Measurements from ENCODE around the gene KPNA4. TPM values are rescaled to one million over a fixed set of nuclear protein-coding genes. Genes with fewer than 3 reads are reported as not detected.

KPNA4 gene
- total RNA-seq, 4 donors from 2014 or later = 19.9 to 34.7 (median 23.4) TPM

DNA sequence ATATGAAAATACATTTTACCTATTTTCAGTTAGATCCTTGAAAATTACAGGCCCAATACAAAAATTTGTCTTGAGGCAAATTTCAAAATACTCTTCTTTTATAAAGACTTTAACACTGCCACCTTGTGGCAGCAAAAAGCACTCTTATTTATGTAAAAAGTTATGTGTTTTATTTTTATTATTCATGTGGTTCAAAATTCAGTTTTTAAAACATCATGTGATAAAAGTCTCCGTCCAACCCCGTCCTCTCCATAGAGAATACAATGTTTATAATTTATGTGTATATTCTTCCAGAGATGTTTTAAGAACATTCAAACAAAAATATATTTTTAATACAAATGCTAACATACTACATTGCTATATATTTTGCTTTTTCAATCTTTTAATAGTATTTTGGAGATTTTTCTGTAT is 78.9 kb downstream of the KPNA4 start:
- 0 to 3% methylated on average over 2 of the region's 2 CpGs for WGBS, 2 donors
- Histone ChIP-seq H3K9me3 (no peaks in the 10 kb centered on the region), H3K27ac (no peak overlapping the region), H3K4me1 (peaks cover 0 to 12% (median 0%) of the 10 kb centered on the region in 3 donors), H3K27me3 (no peaks in the 10 kb centered on the region), H3K36me3 (no peaks in the 10 kb centered on the region), H3K4me3 (no peak overlapping the region)
- intact Hi-C loops (cut with DNase I) = no loop called here
- no peak for DNase-seq
- no peak for TF ChIP-seq POLR2A (IDR thresholded peaks at IDR 0.05)
- TF ChIP-seq, protein P1, sequence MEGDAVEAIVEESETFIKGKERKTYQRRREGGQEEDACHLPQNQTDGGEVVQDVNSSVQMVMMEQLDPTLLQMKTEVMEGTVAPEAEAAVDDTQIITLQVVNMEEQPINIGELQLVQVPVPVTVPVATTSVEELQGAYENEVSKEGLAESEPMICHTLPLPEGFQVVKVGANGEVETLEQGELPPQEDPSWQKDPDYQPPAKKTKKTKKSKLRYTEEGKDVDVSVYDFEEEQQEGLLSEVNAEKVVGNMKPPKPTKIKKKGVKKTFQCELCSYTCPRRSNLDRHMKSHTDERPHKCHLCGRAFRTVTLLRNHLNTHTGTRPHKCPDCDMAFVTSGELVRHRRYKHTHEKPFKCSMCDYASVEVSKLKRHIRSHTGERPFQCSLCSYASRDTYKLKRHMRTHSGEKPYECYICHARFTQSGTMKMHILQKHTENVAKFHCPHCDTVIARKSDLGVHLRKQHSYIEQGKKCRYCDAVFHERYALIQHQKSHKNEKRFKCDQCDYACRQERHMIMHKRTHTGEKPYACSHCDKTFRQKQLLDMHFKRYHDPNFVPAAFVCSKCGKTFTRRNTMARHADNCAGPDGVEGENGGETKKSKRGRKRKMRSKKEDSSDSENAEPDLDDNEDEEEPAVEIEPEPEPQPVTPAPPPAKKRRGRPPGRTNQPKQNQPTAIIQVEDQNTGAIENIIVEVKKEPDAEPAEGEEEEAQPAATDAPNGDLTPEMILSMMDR (IDR thresholded peaks at IDR 0.05) = peak; percentile 31 to 64 (median 52)

DNA sequence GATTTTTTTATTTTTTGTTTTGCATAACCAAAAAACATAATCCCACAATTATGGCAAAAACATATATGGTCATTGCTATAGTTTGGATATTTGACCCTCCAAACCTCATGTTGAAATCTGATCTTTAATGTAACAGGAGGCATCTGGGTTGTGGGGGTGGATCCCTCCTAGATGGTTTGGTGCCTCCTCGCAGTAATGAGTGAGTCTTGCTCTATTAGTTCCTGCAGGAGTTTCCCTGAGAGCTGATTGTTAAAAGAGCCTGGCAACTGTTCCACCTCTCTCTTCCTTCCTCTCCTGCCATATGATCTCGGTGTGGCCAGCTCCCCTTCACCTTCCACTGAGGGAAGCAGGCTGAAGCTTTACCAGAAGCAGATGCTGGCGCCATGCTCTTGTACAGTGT is 82.6 kb downstream of the KPNA4 start:
- Histone ChIP-seq H3K4me1 (peaks cover 0 to 12% (median 0%) of the 10 kb centered on the region in 3 donors), H3K36me3 (no peaks in the 10 kb centered on the region), H3K27me3 (no peaks in the 10 kb centered on the region), H3K9me3 (no peaks in the 10 kb centered on the region), H3K27ac (no peak overlapping the region), H3K4me3 (no peak overlapping the region)
- 74 to 92% methylated on average over 3 of the region's 3 CpGs for WGBS, 2 donors
- DNase-seq = no peak
- TF ChIP-seq POLR2A (IDR thresholded peaks at IDR 0.05) = no peak
- TF ChIP-seq, protein P1 (IDR thresholded peaks at IDR 0.05) = no peak
- intact Hi-C loops (cut with DNase I) = no loop called here

DNA sequence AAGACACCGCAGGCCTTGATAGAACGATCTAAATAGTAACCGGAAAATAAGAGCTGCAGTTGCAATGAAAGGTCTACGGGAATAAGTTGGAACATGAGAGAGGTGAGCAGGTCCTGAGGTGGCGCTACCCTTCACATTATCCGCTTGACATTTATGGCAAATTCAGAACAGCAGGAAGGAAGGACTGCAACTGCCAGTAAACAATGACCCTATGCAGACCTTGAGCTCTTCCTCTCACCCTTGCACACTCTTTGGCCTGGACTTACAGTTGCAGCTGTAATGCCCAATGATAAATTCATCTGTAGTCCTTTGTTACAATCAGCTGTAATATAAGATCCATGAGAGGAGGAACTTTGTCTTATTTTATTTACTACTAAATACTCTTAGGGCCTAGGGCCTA is 83.5 kb downstream of the KPNA4 start:
- WGBS, 2 donors = 84 to 92% methylated on average over 6 of the region's 6 CpGs
- TF ChIP-seq, protein P1 (IDR thresholded peaks at IDR 0.05) = no peak
- TF ChIP-seq POLR2A (IDR thresholded peaks at IDR 0.05) = no peak
- H3K27me3 ChIP-seq = no peaks in the 10 kb centered on the region

DNA sequence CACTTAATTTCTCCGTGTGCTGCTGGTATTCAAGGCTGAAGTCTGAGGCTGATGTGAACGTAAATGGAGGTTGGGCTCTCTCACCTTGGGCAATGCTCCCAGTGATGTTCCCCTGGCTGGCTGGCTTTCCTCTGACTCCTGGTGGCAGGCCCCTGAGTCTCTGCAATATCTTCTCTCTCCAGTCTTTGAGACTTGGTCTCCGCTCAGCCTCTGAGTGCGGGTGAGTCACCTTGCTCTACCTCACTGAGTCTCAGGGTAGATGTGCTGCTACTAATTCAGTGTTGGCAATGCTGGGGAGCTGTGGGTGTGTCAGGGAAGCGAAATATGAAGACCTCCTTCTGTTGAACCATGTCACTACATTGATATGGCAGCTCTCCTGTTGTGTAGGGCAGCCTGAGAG is 84.4 kb downstream of the KPNA4 start:
- 83 to 85% methylated on average over 3 to 5 of the region's 5 CpGs for WGBS, 2 donors
- no peaks in the 10 kb centered on the region for H3K9me3 ChIP-seq
- no peaks in the 10 kb centered on the region for H3K36me3 ChIP-seq
- TF ChIP-seq, protein P1 (IDR thresholded peaks at IDR 0.05) = no peak
- no peak for TF ChIP-seq POLR2A (IDR thresholded peaks at IDR 0.05)
- no peak overlapping the region for H3K27ac ChIP-seq
- intact Hi-C loops (cut with DNase I) = no loop called here
- no peaks in the 10 kb centered on the region for H3K27me3 ChIP-seq
- no peak for DNase-seq
- H3K4me3 ChIP-seq = no peak overlapping the region
- peaks cover 0 to 8% (median 0%) of the 10 kb centered on the region in 3 donors for H3K4me1 ChIP-seq

More for the DNA sequence above, 83.5 kb downstream of the KPNA4 start:
- no peak overlapping the region for H3K27ac ChIP-seq
- H3K4me3 ChIP-seq = no peak overlapping the region
- H3K4me1 ChIP-seq = peaks cover 0 to 12% (median 0%) of the 10 kb centered on the region in 3 donors
- DNase-seq = no peak
- H3K9me3 ChIP-seq = no peaks in the 10 kb centered on the region
- intact Hi-C loops (cut with DNase I) = no loop called here
- no peaks in the 10 kb centered on the region for H3K36me3 ChIP-seq

DNA sequence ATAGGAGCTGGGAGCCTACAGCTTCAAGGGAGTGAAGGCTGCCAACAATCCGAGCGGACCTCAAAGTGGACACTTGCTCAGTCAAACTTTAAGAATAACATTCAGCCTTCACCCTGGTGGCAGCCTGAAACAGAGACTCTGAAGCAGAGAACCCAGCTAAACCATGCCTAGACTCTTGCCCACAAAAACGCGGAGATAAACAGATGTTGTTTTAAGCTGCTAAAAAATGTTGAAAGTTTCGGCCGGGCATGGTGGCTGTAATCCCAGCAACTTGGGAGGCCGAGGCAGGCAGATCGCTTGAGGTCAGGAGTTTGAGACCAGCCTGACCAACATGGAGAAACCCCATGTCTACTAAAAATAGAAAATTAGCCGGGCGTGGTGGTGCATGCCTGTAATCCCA is 86.0 kb downstream of the KPNA4 start:
- H3K4me3 ChIP-seq = no peak overlapping the region
- TF ChIP-seq, protein P1 (IDR thresholded peaks at IDR 0.05) = no peak
- no peak for TF ChIP-seq POLR2A (IDR thresholded peaks at IDR 0.05)
- 89 to 91% methylated on average over 10 of the region's 10 CpGs for WGBS, 2 donors
- no peaks in the 10 kb centered on the region for H3K36me3 ChIP-seq
- no peaks in the 10 kb centered on the region for H3K4me1 ChIP-seq
- H3K27ac ChIP-seq = no peak overlapping the region
- H3K9me3 ChIP-seq = no peaks in the 10 kb centered on the region
- no peak for DNase-seq
- intact Hi-C loops (cut with DNase I) = no loop called here
- no peaks in the 10 kb centered on the region for H3K27me3 ChIP-seq
